Measurements from ENCODE around the gene PLG. TPM values are rescaled to one million over a fixed set of nuclear protein-coding genes. Genes with fewer than 3 reads are reported as not detected.
"Not testable (repeated sequence)": the region's sequence is repeated elsewhere in the genome, so short reads cannot be mapped to it uniquely, and the experiment has no call there.

Gene PLG
- polyA plus RNA-seq, 1 donor, result 1.1 TPM

GRCh38 chr6:160802049-160802448 is 100.0 kb downstream of the PLG start:
- H3K36me3 ChIP-seq (ENCODE audit: control insufficient read depth, insufficient read depth, low read length); H3K27ac ChIP-seq (ENCODE audit: low read length); H3K4me3 ChIP-seq (ENCODE audit: low read length); DNase-seq; H3K4me1 ChIP-seq (ENCODE audit: control insufficient read depth, insufficient read depth, low read length); H3K9me3 ChIP-seq (ENCODE audit: control insufficient read depth, low read depth, low read length); H3K27me3 ChIP-seq (ENCODE audit: control insufficient read depth, insufficient read depth, low read length): not testable (repeated sequence)
- no CpG with 5 or more reads among the region's 3 CpGs for WGBS (ENCODE audit: insufficient coverage, low lambda C conversion rate)

Other genes with a start within 250 kb of the PLG start
- gene LPA, start 38.0 kb upstream of the PLG start, polyA plus RNA-seq, result 0.06 TPM

All from large intestine (tissue), 3 donors.